Measurements from ENCODE around the gene ADCY3.

Gene ADCY3

DNA sequence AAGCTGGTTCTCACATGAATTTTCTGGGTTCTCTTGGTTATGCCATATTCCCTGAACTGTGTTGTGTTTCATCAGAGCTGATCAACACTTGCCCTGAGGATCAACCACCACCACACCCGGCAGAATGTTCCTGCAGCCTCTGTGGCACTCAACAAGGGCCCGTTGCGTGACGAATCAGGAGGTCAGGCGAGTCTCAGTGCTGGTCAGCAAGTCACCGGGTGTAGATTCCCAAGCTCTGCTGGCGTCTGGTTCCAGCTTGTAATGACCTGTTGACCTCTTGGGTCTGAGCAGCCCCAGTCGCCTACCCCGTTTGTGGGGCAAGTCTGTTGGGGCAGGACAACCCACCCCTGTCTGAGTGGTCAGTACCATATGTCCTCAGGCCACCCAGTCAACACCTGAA lies 46.0 kb downstream of the ADCY3 start:
- no peak for DNase-seq (ENCODE audit: low read depth)

DNA sequence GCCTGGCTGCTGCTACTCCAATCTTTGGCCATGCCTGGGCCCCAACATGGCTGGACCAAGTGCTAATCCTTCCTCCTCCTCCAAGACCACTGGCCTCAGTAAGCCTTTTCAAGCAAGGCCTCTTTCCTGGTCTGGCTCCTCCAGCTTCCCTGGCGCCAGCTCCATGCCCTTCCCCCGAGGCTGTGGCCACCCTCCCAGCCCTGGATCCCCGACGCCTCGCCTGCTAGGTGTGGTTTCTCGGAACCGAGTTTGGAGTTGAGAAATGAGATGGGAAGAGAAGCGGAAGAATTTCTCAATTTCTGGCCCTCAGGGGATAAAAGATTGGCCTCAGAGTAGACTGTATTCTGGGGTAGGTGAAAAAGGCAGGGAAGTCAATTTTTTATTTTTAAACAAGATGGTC lies 46.4 kb downstream of the ADCY3 start:
- no peak for DNase-seq (ENCODE audit: low read depth)

GRCh38 chr2:24872344-24873115 lies 47.5 kb downstream of the ADCY3 start:
- no peak for DNase-seq (ENCODE audit: low read depth)

DNA sequence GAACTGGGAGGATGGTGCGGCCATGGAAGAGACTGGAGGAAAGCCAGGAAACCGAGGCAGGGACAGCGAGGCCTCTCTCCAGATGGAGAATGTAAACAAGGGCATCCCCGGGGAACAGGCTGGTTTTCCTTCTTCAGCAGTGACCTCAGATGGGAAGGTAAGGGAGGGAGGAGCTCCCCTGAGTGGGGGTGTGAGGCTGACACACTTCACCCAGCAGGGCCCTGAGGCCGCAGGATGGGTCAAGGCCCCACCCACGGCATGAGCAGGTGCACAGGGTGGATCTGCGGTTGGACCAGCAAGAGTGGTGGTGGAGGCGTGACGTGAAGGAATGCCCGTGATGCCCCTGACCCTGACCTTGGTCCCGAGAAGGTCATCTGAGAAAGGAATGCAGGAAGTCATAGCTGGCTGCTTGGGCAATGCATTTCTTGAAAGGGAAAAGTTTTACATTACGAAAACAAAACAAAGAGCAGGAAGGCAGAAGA lies 48.1 kb downstream of the ADCY3 start:
- no peak for DNase-seq (ENCODE audit: low read depth)

DNA sequence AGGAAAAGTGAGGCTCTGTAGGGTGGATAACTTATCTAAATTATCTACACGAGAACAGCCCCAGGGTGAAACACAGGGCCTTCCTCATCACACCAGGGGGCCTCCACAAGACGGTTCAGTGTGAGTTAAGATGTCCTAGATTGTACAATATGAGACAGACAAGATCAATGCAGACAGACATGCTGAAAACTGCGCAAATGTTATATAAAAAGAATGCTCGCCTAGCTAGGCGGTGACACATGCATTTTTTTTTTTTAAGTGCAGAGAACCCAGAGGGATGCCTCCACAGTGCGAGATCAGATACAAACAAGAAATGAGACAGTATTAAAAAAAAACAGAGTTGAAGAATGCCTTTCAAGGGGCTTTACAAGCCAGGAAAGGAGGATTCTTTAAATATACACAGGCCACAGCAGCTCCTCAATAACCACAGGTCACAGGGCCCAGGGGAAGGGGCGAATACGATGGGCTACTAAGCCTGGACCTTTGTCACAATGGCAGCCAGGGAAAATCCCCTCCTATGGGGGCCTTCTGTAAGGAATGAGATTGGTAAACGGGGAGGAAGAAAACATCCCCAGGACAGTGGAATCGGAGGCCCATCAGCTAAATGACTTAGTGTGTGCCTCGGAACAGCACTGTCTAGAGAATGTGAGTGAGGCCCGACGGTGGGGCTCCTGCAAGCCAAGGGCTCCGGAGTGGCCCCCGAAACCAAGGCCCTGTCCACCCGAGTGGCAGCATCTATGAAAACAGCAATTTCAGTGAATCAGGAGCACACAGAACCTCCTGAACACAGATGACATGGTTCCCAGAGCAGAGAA lies 48.9 kb downstream of the ADCY3 start:
- DNase-seq (ENCODE audit: low read depth): no peak

DNA sequence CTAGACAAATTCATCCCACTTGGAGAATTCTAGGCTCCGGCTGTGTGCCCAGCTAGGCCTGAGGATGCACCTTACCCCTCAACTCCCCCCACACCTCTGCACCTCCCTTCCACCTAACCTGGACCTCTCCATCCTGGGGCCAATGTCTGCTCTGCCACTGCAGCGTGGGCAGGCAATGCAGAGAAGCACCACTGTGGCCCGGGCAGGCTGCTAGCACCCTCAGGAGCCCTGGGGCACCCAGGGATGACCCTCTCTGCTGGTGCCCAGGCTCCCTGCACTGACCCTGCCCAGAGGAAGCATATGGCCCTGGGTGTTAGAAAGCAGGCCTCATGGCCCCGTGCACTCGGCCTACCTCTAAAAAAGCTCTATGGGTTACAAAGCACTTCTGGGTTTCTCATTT lies 49.6 kb downstream of the ADCY3 start:
- DNase-seq (ENCODE audit: low read depth): no peak

DNA sequence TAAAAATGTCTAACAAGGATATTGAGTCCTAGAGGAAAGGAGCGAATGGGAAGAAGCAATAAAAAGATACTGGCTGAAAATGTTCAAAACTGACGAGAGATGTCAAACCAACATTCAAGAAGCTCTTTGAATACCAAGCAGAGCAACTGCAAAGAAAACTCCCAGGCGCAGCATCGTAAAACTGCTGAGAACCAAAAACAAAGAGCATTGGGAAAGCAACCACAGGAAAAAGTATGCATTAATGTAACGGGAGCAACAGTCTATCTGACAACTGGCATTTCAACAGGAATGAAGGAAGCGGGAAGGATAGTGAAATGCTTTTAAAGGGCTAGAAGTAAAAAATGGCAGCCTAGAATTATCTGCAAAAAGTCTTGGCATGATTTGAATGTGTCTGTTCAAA lies 53.1 kb downstream of the ADCY3 start:
- DNase-seq (ENCODE audit: low read depth): no peak

DNA sequence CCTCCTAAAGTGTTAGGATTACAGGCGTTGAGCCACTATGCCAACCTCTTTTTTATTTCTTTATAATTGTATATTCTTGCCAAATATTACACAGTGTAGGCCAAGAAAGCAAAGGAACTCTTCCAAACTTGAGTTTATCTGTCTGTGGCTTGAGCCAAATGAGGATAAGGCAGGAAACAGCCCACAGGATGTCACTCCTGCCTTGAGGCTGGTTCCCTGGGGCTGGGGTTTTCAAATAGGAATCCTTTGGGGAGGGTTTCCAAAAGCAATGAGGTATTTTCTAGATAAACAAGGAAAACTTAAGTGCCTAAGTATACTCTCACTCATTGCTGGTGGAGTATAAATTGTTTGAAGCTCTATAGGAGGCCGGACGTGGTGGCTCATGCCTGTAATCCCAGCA lies 56.4 kb downstream of the ADCY3 start:
- no peak for DNase-seq (ENCODE audit: low read depth)

GRCh38 chr2:24861500-24861899 lies 58.5 kb downstream of the ADCY3 start:
- no peak for DNase-seq (ENCODE audit: low read depth)

GRCh38 chr2:24860631-24861030 lies 59.4 kb downstream of the ADCY3 start:
- no peak for DNase-seq (ENCODE audit: low read depth)

DNA sequence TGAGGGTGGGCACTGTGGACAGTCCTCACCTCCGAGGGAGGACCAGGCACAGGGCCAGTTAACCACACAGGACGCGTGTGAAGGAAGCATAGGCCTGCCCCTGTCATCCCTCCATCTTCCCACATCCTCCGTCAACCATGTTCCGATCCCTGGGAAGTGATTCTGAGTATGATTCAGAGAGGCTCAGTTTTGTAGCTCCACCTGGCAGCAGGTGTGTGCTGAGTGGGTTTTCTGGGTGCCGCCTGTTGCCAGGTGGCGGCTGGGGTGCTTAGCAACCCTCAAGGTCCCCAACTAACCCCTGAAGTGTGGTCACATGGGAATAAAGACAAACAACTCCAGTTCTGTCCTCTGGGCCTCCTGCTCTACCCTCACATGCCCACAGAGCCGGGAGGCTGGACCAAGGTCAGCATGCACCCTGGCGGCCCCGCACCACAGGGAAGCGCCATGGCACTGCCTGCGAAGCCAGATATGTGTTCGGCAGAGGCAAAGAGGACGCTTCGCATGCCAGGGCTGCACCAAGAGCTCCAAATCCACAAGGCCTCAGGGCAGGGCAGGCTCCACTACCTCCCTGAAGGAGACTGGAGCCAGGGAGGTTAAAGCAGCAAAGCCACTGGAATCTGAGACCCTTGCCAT lies 60.0 kb downstream of the ADCY3 start:
- DNase-seq (ENCODE audit: low read depth): no peak

DNA sequence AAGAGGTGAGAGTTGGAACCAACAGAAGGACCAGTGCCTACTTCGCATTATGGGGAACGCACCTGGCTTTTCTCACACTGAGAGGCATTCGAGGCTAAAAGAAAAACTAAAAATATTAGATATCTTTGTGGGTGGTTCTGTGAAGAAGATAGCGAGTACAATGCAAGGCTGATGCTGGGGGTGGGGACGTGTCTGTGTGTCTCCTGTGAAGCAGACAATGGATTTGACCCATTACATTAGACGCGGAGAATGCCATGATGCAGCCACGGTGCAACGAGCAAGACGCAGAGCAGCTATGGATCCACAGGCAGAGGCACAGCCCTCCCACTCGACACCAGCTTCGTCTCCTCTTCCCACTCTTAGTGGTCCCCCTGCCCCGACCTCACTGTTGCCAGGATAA lies 61.0 kb downstream of the ADCY3 start:
- no peak for DNase-seq (ENCODE audit: low read depth)

DNA sequence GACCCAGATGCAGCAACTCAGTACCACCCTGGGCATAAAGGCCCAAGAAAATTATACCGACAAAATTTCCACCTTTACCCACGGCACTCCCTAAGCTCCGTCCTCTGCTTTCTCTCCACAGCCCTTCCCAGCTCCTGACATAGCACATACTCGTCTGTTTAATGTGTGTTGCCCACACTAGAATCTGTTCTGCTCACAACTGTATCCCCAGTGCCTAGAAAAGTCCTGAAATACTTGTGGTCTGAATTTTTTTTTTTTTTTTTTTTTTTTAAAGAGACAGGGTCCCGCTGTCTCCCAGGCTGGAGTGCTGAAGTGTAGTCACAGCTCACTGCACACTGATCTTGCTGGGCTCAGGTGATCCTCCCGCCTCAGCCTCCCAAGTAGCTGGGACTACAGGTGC lies 62.3 kb downstream of the ADCY3 start:
- DNase-seq (ENCODE audit: low read depth): no peak

DNA sequence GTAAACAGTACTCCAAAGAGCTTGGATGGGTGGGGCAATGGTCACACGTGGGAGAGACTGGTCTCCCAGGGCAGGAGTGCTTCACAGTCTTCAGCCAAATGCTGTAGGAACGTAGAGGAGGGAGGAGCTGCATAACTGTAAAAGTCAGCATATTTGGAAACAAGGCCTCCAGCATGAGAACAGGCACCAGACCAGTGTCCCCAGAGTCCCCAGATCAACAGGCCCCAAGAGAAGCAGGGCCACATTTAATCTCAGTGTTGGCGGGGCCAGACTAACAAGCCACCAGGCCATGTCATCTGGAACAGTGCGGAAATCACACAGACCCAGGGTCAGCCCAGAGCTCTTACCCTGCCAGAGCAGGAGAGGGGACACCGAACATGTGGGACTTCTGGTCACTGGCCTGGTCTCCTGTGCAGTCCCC lies 63.2 kb downstream of the ADCY3 start:
- no peak for DNase-seq (ENCODE audit: low read depth)

GRCh38 chr2:24855726-24856125 lies 64.3 kb downstream of the ADCY3 start:
- DNase-seq (ENCODE audit: low read depth): no peak

DNA sequence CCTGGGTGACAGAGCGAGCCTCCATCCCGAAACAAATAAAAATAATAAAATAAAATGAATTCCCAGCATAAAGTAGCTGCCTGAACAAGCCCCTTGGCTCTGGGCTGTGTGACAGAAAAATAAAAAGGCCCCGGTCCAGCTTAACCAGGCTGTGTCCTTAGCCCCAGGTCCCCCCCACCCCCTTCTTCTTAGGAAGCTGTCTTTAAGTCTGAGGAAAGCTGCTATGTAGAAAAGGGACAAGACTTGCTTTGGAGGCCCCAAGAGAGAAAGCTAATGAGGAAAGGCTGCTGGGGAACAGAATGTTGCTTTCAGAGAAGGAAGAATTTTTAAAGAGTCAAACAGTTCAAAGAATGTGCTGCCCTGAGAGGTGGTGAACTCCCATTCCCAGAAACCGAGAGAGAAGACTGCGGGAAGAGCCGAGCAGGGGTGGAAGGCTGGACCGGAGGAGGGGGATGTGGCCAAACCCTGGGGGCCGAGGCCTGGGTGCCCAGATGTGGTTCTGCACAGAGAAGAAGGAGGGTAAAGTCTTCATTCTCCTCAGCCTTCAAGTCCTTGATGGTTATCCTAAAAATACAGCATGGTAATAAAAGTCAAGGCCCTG lies 64.9 kb downstream of the ADCY3 start:
- no peak for DNase-seq (ENCODE audit: low read depth)

DNA sequence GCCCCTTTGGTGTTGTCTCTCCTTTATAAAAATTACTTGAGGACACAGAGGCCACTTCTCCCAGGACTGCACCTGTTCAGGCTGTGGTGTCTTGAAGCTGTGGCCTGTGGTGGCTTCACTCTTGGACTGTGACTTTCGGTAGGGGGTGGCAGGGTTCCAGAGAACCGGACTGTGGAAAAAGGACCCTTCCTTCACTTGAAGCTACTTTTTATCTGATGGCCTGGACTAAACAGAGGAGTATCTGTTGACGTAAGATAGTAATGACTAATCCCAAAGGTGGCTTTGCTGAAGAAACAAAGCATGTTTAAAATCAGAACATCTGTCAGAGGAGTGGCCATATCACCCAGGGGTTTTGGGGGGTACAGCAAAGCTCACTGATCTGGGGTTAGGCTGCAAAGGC lies 66.0 kb downstream of the ADCY3 start:
- DNase-seq (ENCODE audit: low read depth): no peak

DNA sequence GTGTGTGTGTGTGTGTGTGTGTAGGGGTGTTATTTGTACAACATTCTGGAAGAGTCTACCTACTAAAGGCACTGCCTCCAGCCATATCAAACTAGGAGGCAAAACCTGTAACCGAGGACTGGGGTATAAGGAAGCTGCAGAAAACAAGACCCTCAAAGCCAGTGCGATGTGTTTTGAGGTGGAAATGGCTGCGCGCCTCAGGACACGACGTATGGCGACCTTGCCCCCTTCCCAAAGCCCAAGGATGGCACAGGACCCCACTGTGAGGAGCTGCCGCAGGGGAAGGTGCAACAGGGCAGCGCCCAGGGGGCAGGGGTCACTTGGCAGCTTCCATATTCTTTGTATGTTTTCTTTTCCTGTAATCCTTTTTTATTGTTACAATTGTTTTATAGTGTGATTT lies 67.0 kb downstream of the ADCY3 start:
- DNase-seq (ENCODE audit: low read depth): no peak

- no peak for DNase-seq (ENCODE audit: low read depth)
Observed at GRCh38 chr2:24852431-24853020, 67.5 kb downstream of the ADCY3 start.

DNA sequence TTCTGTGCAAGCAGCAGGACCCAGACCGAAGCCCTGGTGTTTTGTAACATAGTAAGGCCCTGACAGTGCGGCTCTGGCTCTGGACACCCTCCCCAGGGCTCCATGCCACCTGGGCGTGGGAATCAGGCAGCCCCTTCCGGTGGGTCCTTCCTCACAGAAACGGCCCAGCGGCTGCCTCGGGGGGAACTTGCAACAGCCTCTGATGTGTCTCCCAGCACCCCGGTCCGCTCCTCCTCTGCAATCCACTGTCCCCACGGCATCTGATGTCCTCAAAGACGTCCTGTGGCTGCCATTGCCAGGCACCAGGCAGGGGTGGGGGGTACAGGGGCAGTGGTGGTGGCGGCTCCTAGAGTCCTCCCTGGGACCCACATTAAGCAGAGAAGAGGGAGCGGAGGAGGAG lies 68.0 kb downstream of the ADCY3 start:
- DNase-seq (ENCODE audit: low read depth): no peak

DNA sequence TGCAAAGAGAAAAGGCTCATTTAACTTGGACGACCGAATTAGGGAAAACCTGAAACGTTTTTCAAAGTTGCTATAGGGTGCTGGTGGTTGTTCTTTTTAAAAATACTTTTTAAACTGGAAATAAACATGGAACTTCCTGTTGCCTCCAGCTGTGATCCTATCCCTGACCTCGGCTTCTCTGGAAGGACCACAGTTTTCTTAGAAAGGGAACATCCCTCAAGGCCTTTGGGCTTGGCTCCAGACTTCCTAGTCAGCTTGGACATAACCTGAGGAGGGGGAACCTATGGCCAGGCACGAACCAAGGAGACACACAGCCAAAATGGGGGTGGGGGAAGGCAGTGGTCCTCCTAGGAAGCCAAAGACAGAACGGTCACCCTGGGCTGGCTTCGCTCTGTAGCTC lies 69.1 kb downstream of the ADCY3 start:
- DNase-seq (ENCODE audit: low read depth): no peak

DNA sequence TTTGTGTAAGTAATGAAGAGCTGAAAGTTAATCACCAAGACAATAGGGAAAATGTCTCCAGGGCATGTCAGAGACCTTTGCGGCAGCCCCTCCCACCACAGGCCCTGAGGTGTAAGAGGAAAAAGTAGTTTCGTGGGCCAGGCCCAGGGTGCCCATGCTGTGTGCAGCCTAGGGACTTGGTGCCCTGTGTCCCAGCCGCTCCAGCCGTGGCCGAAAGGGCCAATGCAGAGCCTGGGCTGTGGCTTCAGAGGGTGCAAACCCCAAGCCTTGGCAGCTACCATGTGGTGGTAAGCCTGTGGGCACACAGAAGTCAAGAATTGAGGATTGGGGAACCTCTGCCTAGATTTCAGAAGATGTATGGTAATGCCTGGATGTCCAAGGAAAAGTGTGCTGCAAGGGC lies 74.3 kb downstream of the ADCY3 start:
- no peak for DNase-seq (ENCODE audit: low read depth)
